ENCODE measurements around the gene ZNF438. TPM values are rescaled to one million over a fixed set of nuclear protein-coding genes. Genes with fewer than 3 reads are reported as not detected.

The ZNF438 gene
- total and polyA plus RNA-seq, 2 of the 8 experiments (the other 6 are each of a cell fraction or from before 2014, with no cell fraction given): 0.95 to 1.7 TPM

DNA sequence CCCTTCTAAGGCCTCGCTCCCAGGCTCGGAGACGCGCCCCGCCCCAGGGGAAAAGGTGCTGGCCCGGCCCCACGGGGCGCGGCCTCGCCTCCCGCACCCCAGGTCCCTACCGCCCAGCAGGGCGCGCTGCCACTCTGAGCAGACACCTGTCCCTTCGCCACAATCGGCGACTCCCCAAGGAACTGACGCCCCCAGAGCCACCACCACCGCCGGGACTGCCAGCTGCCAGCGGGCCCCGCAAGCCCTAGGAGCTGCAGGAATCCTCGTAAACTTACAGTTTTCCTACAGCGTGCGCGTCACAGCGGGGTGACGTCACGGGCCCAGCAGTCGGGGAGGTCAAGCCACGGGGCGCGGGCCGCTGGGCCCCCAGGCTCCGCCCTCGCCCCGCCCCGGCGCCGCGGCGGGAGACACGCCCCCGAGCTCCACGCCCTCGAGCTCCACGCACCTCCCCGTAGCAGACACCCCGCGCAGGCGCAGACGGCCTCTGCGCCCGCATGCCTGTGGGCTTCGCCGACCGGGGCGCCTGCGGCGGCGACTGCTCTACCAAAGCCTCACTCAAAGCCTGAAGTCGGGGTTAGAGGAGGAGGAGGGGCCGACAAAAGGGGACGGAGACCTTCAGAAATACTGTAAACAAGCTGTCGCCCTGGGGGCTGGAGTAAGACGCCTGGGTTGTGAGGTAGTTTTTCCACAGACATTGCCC lies at the start of gene ZNF438 (continued):
- TF ChIP-seq, protein P1, sequence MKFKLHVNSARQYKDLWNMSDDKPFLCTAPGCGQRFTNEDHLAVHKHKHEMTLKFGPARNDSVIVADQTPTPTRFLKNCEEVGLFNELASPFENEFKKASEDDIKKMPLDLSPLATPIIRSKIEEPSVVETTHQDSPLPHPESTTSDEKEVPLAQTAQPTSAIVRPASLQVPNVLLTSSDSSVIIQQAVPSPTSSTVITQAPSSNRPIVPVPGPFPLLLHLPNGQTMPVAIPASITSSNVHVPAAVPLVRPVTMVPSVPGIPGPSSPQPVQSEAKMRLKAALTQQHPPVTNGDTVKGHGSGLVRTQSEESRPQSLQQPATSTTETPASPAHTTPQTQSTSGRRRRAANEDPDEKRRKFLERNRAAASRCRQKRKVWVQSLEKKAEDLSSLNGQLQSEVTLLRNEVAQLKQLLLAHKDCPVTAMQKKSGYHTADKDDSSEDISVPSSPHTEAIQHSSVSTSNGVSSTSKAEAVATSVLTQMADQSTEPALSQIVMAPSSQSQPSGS (IDR thresholded peaks at IDR 0.05; ENCODE audit: low read length): peak; percentile 83; the same call in 1 of the 2 replicates
